Subcutaneous adipose tissue (tissue), 4 donors: ENCODE data around the gene EPS8L3. TPM values are rescaled to one million over a fixed set of nuclear protein-coding genes. Genes with fewer than 3 reads are reported as not detected.

Experiments
- CTCF ChIP-seq: fragments of 450-650 bp; IDR thresholded peaks from one replicate; pipeline ENCODE4 v1.5.1; 2016; ENCODE audit warnings: low read depth, mild to moderate bottlenecking, control low read depth, antibody characterized with exemption, moderate library complexity
- total RNA-seq, 4 donors: library from RNA; depleted of rRNA; stranded (reverse); fragments of >200 nt; gene quantifications; one replicate each; pipeline ENCODE4 v1.1.0, GENCODE V29; 2016

The EPS8L3 gene
- total RNA-seq, 4 donors from 2014 or later: not detected

DNA sequence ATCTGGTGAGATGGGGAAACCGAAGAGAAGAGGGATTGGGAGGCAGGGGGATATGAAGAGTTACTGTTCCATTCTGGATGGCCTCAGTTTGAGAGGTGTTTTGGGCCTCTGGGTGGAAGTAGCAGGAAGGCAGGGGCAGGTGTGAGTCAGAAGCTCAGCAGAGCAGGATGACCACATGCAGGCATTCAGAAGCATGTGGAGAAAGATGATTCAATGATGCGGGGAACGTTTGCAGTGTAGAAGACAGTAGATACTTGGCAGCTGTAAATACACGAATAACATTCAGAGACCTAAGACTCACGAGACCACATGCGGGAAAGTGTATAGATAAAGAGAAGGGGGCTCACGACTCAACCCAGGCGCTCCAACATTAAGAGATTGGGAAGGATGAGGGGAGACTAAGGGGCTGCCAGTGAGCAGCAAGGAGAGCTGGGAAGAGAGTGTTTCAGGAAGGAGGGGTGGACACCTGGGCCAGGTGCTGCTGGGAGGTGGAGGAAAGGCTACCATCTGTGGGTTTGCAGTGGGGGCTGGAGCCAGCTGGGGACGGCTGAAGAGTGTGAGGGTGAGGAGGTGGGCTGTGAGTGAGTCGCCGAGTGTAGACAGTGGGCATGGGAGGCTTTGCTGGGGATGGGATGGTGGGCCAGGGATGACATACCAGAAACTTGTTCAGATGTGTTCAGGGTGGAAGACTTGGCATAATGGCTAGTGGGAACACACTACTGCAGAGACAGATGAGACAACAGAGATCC lies 5.8 kb upstream of the EPS8L3 start:
- no peak for TF ChIP-seq CTCF

DNA sequence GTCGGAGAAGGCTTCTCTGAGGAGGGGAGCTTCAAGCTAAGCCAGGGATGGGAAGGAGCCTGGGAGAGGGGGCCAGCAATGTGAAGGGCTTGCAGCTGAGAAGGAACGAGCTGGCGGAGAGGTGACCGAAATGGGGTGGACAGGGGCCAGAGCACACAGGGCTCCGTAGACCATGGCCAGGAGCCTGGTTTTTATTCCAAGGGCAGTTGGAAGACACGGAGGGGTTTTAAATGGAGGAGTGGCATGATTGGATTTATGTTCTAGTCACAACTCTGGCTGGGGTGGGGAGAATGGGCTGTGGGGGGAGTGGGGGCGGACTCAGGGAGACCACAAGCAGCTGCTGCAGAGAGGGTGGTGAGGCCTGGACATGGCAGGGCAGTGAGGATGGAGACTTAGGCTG lies 5.1 kb upstream of the EPS8L3 start:
- no peak for TF ChIP-seq CTCF

DNA sequence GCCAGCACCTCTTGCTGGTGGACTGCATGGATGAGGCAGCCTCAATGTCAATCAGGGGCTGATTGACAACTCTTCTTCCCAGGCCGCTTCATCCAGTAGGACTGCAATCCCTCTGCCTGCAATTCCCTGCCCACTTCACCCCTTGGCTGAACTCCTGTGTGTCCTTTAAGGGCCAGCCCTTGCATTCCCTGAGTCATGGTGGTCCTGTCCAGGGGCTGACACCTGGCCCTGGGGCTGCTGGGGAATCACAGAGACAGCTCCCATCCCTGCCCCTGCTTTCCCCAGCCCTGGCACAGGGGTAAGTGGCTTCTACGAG lies 4.6 kb upstream of the EPS8L3 start:
- no peak for TF ChIP-seq CTCF

DNA sequence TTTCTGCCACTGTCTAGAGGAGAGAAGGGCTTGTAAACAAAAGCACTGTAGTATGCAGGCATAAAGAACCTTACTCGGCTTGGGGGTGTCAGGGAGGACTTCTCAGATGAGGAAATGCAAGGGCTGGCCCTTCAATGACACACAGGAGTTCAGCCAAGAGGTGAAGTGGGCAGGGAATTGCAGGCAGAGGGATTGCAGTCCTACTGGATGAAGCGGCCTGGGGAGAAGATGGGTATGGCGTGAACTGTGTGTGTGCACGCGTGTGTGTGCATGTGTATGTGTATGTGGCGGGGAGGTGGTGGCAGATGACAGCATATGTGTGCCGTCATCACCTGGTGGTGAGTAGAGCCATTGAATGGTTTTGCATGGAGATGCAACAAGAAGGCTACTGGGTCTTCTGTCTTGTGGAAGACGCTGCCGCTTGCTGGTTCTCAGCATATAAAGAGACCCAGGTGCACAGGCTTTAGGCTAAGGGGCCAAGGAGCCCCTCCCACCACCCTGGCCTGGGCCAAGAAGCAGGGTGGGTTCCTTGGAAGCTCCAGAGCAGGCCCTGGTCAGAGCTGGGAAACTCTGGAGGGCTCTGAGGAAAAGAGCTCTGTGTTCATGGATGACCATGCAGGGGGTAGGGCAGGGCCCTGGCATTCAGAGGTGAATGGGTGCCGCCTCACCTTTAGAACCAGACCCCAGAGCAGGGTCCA lies 4.1 kb upstream of the EPS8L3 start:
- no peak for TF ChIP-seq CTCF

DNA sequence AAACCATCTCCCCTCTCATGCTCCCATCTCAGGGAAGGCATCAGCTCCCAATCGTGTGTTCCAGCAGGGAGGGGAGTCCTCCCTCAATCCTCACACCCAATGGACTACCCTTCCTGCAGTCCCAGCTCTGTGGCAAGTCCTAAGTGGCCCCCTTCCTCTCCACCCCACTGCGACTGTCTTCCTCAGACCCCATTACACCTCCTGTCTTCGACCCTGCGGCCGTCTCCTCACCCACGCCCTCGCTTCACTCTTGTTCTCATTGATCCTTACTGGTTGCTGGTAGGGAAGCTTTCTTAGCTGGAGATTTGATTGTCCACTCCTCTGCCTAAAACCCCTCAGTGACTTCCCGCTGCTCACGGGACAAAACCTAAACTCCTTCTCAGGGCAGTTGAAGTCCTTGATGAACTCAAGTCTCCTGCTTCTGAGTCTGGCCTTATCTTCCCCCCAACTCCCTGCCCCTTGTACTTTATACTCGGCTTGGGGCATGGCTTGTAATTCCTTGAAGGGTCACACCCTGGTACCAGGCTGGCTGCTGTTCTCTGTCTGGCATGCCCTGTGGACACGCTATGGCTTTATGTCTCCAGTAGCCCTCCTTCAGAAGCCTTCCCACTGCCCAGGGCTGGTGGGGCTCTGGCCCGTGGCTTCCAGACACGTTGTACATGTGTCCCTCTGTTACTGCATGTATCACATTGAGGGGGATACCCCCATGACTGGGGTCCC lies 2.3 kb upstream of the EPS8L3 start:
- no peak for TF ChIP-seq CTCF

DNA sequence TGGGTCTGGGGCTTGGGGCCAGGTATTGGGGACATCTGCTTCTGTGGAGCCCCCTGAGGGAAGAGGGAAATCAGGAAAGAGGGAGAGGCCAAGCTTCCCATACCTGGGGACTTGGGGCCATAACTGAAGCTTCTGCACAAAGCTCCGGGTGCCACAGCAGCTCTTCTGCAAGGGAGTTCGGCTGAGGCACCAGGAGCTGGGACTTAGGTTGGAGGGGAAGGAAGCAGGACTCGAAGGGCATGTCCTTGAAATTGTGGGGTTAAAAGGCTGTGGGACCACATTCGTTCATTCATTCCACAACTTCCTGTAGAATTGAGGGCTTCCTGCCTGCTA lies 1.7 kb upstream of the EPS8L3 start:
- no peak for TF ChIP-seq CTCF
